GM19463 (cell line): Measurements from ENCODE around the gene CACNB2.

ENCODE experiments used
- ATAC-seq: cut with Tn5 transposase; IDR thresholded peaks from one replicate; pipeline ENCODE4 v1.9.1; 2021; ENCODE audit warnings: mild to moderate bottlenecking, moderate library complexity; ENCODE audit not compliant: unreplicated experiment

The CACNB2 gene

DNA sequence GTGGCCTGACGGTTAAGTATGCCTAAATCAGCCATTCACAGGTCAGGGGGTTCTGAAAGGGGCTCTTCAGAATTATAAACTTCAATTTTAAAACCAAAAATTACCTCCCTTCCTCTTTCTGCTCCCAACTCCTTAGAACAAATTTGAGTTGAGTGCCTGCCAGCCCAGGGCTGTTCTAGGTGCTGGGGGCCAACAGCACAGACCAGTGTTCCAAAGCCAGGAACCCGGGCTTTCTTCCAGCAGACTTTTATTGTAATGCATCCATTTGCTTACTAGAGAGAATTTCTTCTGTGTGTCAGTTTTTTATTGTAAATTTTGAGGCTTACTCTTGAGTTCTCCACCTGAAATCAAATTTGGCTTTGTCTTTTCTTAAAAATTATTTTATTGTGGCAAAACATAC is 238.5 kb downstream of the CACNB2 start:
- no peak for ATAC-seq

DNA sequence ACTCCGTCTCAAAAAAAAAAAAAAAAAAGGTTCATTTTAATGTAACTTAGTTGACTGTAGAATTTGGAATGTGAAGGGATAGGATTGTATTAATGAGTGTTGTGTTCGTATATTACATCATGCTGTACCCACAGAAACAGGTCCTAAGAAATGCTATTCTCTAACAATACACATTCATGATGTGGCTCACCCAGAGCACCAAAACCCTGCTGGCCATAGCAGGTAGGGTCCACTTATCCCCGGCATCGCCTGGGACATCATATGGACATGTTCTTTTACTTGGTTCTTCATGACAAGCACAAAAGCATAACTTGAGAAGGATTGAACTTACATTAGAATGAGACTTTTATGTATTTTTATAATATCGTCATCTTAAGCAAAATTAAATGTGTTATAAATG is 241.5 kb downstream of the CACNB2 start:
- ATAC-seq: no peak

DNA sequence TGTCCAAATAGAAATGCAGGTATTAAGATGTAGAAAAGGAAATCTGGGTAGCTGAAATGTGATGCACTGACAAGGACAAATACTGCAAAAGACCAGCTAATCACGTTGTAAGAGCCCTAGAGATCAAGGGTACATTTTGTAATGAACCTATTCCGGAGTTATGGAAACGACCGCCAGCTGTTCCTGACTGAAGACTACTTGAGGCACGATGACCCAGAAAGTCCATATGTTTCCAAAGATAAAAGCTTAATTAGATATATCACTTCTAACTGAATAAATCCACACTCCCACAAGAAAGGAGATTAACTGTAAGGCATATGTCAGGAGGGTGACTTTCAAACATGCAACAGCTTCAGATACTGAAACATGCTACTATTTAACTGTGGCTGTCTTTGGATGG is 257.7 kb downstream of the CACNB2 start:
- no peak for ATAC-seq

GRCh38 chr10:18399158-18399557 is 258.9 kb downstream of the CACNB2 start:
- ATAC-seq: peak; percentile 69

- ATAC-seq: peak; percentile 58
Observed at GRCh38 chr10:18400201-18400905, 260.1 kb downstream of the CACNB2 start.

GRCh38 chr10:18400906-18401245 is 260.7 kb downstream of the CACNB2 start:
- ATAC-seq: no peak

GRCh38 chr10:18401416-18402195 is 261.4 kb downstream of the CACNB2 start:
- ATAC-seq: no peak

GRCh38 chr10:18402853-18403252 is 262.6 kb downstream of the CACNB2 start:
- ATAC-seq: peak; percentile 19

- no peak for ATAC-seq
Observed at GRCh38 chr10:18404530-18404929, 264.3 kb downstream of the CACNB2 start.

DNA sequence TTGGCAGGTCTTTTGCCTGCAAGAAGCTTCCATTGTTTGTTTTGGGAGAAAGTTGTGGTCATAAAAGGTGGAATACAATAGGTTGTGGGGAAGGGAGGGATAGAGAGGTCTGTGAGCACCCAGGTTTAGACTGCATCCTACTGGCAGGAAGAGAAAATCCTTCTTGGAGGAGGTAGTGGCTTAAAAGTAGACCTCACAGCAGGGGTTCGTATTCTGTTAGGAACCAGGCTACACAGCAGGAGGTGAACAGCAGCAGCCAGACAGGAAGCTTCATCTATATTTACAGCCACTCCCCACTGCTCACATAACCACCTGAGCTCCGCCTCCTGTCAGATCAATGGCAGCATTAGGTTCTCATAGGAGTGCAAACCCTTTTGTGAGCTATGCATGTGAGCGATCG is 265.9 kb downstream of the CACNB2 start:
- ATAC-seq: no peak

- ATAC-seq: peak; percentile 69
Observed at GRCh38 chr10:18409599-18410397, 269.6 kb downstream of the CACNB2 start.

DNA sequence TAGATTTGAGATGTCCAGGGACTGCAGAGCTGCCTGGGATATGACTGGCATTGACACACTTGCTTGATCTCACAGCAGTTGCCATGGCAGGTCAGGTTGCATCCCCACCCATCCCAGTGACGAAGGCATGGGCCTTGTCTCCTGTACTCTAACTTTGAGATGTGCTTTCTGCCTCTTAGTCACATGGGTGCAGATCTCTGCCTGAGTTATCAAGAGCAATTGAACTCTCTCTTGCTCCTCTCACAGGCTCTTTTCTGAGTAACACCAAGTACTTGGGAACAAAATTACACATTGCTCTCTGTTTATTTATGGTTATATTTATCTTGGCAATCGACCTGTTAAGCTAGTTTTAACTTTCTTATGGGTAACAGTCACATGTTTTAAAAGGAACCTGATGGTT is 273.8 kb downstream of the CACNB2 start:
- no peak for ATAC-seq

DNA sequence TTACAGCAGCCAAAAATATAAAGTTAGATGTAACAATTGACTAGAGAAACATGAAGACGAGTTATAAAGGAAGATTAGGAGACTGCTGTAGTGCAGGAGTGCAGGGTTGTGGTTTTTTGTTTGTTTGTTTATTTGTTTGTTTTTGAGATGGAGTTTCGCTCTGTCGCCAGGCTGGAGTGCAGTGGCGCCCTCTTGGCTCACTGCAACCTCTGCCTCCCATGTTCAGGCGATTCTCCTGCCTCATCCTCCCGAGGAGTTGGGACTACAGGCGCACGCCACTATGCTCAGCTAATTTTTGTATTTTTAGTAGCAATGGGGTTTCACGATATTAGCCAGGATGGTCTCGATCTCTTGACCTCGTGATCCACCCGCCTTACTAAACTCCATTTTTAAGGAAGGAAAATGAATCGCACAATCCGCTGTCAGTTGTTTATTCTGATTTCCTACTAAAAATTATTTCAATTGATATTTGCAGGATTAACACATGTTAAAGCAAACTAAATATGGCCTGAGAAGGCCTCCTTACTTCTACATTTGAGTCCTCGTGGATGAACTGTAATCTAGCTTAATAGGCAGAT is 277.8 kb downstream of the CACNB2 start:
- ATAC-seq: no peak

- peak; percentile 70 for ATAC-seq
Observed at GRCh38 chr10:18418541-18419215, 278.5 kb downstream of the CACNB2 start.

DNA sequence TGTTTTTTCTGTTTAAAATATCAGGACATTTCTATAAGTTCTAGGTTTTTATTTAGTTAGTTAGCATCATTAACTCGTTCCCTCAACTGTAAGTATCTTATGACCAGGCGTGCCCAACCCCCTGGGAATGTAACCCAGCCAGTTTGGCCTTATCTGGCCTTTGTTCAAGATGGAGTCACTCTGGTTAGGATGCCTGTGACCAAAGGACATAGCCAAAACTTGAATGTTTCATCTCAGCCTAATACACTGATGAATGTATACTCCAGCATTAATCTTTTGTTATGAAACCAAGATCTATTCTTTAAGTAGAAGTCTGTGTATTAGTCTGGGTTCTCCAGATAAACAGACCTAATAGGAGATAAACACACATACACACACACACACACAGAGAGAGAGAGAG is 279.7 kb downstream of the CACNB2 start:
- no peak for ATAC-seq

GRCh38 chr10:18421726-18422293 is 281.6 kb downstream of the CACNB2 start:
- ATAC-seq: no peak

- ATAC-seq: peak; percentile 43
Observed at GRCh38 chr10:18423058-18423637, 282.9 kb downstream of the CACNB2 start.

DNA sequence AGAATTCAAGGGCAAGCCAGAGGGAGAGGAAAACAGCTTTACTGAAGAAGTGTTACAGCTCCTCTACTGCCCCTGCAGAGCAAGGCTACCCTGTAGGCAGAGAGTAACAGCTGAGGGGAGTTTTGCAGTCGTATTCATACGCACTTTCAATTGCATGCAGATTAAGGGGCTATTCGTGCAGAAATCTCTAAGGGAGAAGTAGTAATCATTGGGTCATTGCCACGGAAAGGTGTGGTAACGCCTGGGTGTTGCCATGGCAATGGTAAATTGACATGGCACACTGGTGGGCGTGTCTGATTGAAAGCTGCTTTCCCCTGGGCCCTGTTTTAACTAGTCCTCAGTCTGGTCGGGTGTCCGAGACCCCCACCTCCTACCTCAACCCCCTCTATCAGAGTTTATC is 284.0 kb downstream of the CACNB2 start:
- ATAC-seq: no peak

- ATAC-seq: no peak
Observed at GRCh38 chr10:18429335-18429734, 289.1 kb downstream of the CACNB2 start.

GRCh38 chr10:18436902-18437301 is 296.7 kb downstream of the CACNB2 start:
- ATAC-seq: no peak
